ENCODE results near the gene RAB37.

- TF ChIP-seq EP300 (IDR thresholded peaks at IDR 0.05) (no peak), CTCF (IDR thresholded peaks at IDR 0.05) (no peak), POLR2A (IDR thresholded peaks at IDR 0.05) (no peak), POLR2AphosphoS5 (IDR thresholded peaks at IDR 0.05) (no peak)
These were observed 8.9 kb upstream of the RAB37 start for GRCh38 chr17:74728033-74728701.
